NCI-H748 treated with DMSO at 0.1 percent for 48 hours (cell line): Measurements from ENCODE around the gene KRT34.
"Not testable (repeated sequence)": the region's sequence is repeated elsewhere in the genome, so short reads cannot be mapped to it uniquely, and the experiment has no call there.

Source experiments
- DNase-seq: peaks from one replicate; lab custom pipeline; 2025; lab: John Stamatoyannopoulos, UW

The KRT34 gene

DNA sequence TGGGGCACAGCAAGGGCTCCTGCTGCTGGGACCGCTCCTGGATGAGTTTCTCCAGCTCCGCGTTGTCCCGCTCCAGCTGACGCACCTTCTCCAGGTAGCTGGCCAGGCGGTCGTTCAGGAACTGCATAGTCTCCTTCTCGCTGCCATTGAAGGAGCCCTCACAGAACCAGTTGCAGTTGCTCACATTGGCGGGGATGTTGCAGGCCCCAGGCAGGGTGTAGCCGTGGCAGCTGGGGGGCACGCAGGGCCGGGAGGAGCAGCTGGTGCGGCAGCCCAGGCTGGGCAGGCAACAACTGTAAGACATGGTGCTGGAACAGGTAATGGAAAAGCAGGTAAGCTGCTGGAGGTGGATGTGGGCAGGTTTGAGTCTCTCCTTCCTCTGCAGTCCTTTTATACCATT is at the start of gene KRT34:
Gene KRT34 (minus strand): TSS at position 364 of the 400 bp plus-strand sequence. CDS start 60 bp downstream, at position 304.
- not testable (repeated sequence) for DNase-seq

- not testable (repeated sequence) for DNase-seq
These were observed 48.3 kb upstream of the KRT34 start for GRCh38 chr17:41430376-41430775.

GRCh38 chr17:41429667-41430066 is 47.6 kb upstream of the KRT34 start:
- no peak for DNase-seq

DNA sequence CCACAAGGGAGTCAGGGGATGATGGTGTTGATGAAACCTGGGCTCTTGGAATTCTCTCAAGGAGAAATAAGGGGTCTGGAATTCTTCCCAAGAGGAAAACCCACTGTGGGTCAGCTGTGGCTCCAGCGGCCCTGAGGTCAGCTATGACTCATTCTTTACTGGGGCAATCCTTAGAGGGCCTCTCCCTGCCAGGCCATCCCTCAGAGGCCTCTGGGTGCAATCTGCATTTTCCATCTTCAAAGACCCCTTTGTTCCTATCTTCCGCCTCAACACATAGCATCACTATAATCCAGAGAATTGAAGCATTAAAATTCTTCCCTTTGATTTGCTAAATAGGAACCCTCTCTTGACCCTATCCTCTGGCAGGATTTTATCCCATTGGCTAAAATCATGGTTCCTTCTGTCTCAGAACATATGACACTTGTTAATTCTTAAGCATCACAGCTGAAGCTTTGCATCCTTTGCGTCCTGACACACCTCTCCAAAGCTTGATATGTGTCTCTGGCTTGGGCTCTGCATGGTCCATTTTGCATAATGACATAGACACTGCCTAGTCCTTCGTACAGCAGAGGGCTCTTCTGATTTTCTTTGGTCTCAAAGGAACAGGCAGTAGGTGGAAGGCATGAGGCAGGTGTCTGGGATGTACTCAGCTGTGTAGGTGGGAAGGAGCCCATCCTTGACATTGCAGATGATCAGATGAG is 46.6 kb upstream of the KRT34 start:
- DNase-seq: no peak

GRCh38 chr17:41424111-41424635 is 42.1 kb upstream of the KRT34 start, which contains the start of gene KRT37:
TSS of gene KRT37 (minus strand) at chr17:41424585. CDS start at chr17:41424523, 62 bp downstream.
- DNase-seq: no peak

DNA sequence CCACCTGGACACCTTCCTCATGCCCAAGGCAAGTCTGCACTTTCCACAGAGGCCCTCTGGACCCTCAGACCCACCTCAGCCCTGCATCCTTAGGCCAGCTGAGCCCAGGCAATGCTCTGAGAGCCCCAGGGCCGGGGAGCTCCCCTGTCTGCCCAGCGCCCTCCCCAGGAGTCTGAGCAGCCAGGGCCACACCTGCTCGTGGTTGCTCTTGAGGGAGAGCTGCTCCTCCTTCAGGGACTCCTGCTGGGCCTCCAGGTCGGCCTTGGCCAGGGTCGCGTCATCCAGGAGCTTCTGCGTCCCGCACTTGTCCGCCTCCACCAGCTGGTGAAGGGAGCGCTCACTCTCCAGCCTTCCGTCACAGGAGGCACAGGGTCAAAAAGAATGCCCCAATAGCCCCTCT is 40.5 kb upstream of the KRT34 start:
- DNase-seq: not testable (repeated sequence)

GRCh38 chr17:41421617-41422016 is 39.5 kb upstream of the KRT34 start:
- no peak for DNase-seq

GRCh38 chr17:41421116-41421515 is 39.0 kb upstream of the KRT34 start:
- no peak for DNase-seq

- no peak for DNase-seq
These were observed 38.0 kb upstream of the KRT34 start for GRCh38 chr17:41420134-41420533.

DNA sequence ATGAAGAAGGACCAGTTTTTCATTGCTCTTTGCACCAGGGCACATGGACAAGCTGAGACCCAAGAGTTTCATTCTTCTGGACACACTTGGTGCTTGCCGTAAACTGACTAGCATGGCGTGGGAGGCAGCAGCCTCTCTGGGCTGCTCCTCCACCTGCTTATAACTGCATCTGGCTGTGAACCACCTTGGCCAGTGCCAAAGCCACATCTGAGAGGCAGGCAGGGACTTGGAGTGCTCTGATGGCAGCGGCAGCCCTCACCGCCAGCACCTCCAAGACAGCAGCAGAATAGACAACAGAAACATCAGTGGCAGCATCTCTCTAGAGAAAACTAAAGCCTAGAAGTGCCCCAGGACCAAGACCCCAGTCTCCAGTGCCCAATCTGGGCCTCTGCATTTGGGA is 37.6 kb upstream of the KRT34 start:
- no peak for DNase-seq

DNA sequence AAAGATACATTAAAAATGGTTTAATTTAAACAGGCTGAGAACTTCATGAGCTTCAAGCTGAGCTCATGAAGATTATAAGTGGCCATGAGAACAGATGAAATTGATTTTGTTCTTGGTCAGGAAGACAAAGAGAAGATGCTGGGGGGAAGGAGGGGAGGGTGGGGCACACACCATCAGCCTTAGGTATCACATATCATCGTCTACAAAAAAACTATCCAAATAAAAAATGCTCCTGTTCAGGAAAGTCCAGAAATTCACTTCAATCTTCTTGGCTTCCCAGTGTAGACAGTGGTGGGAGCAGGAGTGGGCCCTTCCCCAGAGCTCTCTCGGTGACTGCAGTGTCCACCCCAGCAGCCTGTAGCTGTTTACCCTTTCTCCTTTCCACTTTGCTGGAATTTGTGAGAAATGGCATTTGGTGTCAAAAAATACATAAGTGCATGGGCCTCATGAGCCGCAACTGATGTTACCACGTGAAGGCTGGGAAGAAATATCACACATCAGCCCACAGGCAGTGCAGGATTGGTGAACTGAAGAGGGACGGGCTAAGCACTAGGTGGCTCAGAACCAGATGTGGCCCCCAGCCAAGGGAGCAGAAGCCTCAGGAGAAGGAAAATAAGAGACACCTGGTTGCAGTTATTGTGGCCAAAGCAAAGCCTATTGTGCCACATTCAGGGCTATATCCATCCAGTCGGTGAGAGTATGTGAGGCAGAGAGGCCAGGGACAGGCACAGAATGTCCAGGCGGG is 36.2 kb upstream of the KRT34 start:
- no peak for DNase-seq

- DNase-seq: no peak
These were observed 35.5 kb upstream of the KRT34 start for GRCh38 chr17:41417576-41418015.

DNA sequence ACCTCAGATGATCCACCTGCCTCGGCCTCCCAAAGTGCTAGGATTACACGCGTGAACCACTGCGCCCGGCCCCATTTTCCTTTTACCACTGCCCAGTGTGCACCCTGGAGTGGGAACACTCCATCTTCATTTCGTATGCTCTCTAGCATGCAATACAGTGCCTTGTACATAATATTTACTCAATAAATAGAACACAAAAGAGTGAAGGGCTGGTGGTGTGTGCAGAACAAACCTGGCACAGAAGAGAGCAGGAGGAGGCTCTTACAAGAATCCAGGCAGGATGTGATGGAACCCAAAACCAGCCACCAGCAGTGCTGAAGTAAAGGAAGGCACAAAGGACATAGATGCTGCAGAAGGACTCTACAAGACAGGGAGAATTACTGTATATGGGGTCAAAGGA is 35.0 kb upstream of the KRT34 start:
- DNase-seq: no peak

DNA sequence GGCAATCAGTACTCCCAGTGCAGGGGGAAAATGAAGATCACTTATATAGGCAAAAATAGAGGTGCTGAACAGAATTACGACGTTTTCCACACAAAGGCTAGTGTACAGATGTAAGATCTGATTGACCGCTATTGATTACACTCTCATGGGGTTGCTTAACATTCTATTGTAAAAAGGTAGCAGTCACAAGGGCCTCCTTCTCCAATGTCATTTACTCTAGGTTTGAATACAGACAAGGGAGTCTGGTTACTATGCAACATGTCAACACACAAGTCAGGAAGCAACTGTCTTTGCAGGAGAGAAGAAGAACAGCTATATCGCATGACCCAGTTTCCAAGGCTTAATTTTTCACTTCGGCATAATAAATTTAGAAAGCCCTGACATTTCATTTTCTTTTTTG is 34.4 kb upstream of the KRT34 start:
- no peak for DNase-seq

GRCh38 chr17:41415833-41416335 is 33.8 kb upstream of the KRT34 start:
- DNase-seq: no peak

DNA sequence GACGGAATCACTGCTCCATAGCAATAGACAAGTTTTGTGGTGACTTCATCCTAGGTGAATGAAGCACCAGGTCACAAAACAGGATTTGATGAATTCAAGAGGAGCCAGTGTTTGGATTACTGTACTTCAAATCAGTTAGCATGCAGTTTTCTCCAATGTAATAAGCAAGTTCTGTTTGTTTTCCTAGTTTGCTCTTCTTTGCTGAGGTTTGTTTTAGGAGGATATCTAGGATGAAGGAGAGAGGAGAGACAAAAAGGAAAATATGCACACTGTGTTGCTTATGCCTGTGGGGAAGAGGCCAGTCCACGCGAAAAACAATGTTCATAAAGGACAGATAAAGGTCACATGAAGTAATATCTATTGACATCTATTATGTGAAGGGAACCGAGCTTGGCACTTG is 33.3 kb upstream of the KRT34 start:
- DNase-seq: no peak

DNA sequence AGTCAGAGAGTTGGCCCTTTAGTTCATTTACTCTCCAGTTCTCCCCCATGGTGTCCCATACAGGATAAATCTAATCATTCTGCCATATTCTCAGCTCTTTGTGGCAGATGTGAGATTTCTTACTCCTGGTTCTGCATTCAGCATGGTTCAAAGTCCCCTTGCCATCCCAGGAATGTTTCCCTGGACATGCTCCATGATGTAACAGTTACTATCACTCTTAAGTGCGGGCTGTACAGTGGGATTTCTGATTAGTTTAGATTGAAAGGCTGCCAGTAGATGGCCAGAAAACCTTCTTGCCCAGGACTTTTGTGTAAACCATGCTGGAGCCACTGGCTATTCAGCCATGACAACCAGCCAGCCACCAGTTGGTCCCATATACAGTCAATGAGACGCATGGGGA is 31.9 kb upstream of the KRT34 start:
- DNase-seq: no peak

DNA sequence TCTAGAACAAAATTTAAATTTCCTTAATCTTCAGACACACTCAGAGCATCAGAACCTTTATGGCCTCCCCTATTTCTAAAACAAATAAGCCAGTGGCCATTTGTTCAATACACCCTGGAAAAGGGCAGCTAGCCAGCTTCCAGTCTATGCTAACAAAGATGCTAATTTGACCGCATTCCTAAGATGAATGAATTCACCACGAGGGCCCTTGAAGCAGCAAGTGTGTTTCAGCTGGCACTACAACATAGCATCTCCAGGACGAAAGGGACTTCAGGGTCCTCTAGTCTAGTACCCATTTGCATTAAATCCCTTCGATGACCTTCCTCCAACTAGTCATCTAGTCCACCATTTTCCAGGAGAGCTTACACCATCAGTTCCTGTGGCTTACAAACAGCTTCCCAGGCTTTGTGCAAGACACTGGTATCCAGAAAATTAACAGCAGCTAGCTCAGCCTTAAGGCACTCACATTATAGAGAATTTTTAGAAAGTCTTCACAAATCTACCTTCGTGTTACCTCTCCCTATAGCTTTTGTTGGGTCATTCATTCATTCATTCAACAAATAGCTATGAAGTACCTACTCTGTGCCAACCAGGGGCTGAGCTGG is 31.3 kb upstream of the KRT34 start:
- DNase-seq: no peak

GRCh38 chr17:41411072-41411840 is 29.1 kb upstream of the KRT34 start:
- DNase-seq: no peak

GRCh38 chr17:41407226-41407625 is 25.1 kb upstream of the KRT34 start:
- no peak for DNase-seq

DNA sequence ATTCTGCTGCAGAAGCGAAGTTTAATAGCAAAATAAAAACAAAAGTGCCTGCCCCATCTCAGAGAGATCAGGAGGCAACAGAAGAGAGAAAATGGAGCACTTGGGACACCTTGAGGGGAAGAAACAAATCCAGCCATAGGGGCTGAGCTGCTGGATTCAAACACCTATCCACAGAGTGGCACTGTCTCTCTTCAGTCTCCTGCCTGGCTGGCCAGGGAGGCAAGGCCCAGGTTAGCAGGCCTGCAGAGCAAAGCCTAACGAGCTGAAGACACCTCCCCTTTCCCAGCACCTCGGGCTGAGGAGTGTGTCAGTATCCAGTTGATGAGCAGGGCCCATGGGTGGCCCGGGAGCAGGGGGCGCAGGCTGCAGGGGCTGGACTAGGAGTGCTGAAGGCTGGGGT is 24.1 kb upstream of the KRT34 start:
- no peak for DNase-seq
